Caco-2 (cell line): ENCODE results near the gene COL4A2. TPM values are rescaled to one million over a fixed set of nuclear protein-coding genes. Genes with fewer than 3 reads are reported as not detected.

Experiments used
- BruUV-seq: library from RNA; stranded (reverse); fragments of 400-500 nt; replicated peaks from 2 replicates; lab custom pipeline; 2021; lab: Mats Ljungman, UMichigan
- CTCF ChIA-PET: fragments of 300-600 bp; sonication (Branson Sonifier 250); formaldehyde crosslinking; loops from one replicate; lab custom pipeline; 2022; ENCODE audit warnings: antibody characterized with exemption; lab: Charles Lee
- POLR2A ChIA-PET: fragments of 300-600 bp; sonication (Branson Sonifier 250); formaldehyde crosslinking; loops from one replicate; lab custom pipeline; 2022; ENCODE audit warnings: antibody characterized with exemption; lab: Charles Lee
- DNase-seq, 2 experiments: peaks; one replicate each; pipeline versions ENCODE4 v3.0.0 to v3.0.0-alpha.2; 2020 to 2022
- H3K27me3 ChIP-seq: replicated peaks from 2 replicates; pipeline ENCODE4 v1.6.0; 2011; ENCODE audit warnings: low read length; ENCODE audit not compliant: control insufficient read depth, insufficient read depth
- H3K36me3 ChIP-seq: 2 replicates; pipeline ENCODE4 v1.5.1; 2011; ENCODE audit warnings: low read length; ENCODE audit not compliant: control insufficient read depth, insufficient read depth
- H3K4me1 ChIP-seq: fragments of 250-450 bp; sonication (Bioruptor Pico); 2 replicates; pipeline ENCODE4 v1.5.1; 2020; ENCODE audit warnings: mild to moderate bottlenecking
- H3K4me3 ChIP-seq: 2 replicates; pipeline ENCODE4 v1.5.1; 2011; ENCODE audit warnings: low read depth, mild to moderate bottlenecking, control low read depth, low read length
- H3K9me3 ChIP-seq: fragments of 250-450 bp; sonication (Bioruptor Pico); 2 replicates; pipeline ENCODE4 v1.5.1; 2020; ENCODE audit warnings: mild to moderate bottlenecking, moderate library complexity
- H3K27ac Mint-ChIP-seq: one replicate; pipeline ENCODE4 v1.8.0; 2022; ENCODE audit warnings: mixed read lengths; ENCODE audit not compliant: unreplicated experiment
- H3K27me3 Mint-ChIP-seq: one replicate; pipeline ENCODE4 v1.8.0; 2022; ENCODE audit warnings: mixed read lengths; ENCODE audit not compliant: insufficient read depth, unreplicated experiment
- H3K36me3 Mint-ChIP-seq: one replicate; pipeline ENCODE4 v1.8.0; 2022; ENCODE audit warnings: mild to moderate bottlenecking, mixed read lengths; ENCODE audit not compliant: insufficient read depth, unreplicated experiment
- H3K4me1 Mint-ChIP-seq: one replicate; pipeline ENCODE4 v1.8.0; 2022; ENCODE audit warnings: low read depth, mixed read lengths; ENCODE audit not compliant: unreplicated experiment
- H3K4me3 Mint-ChIP-seq: one replicate; pipeline ENCODE4 v1.8.0; 2022; ENCODE audit warnings: mild to moderate bottlenecking, moderate library complexity, mixed read lengths; ENCODE audit not compliant: unreplicated experiment
- H3K9me3 Mint-ChIP-seq: one replicate; pipeline ENCODE4 v1.8.0; 2022; ENCODE audit warnings: mixed read lengths; ENCODE audit not compliant: unreplicated experiment
- CTCF ChIP-seq, 2 experiments: fragments of 200-600 bp in 1 of 2; IDR thresholded peaks; 1 replicate in 1 of 2; 2 replicates in 1 of 2; pipeline versions ENCODE4 v1.5.1 to v1.8.0; 2011 to 2022; ENCODE audit warnings: antibody characterized with exemption in 1 of 2, control low read depth in 1 of 2, inconsistent platforms in 1 of 2, low read depth in 1 of 2, low read length in 1 of 2, mild to moderate bottlenecking in 1 of 2, moderate library complexity in 1 of 2; ENCODE audit not compliant: insufficient read depth in 1 of 2, severe bottlenecking in 1 of 2, unreplicated experiment in 1 of 2
- intact Hi-C: fragments of 100-400 bp; cut with micrococcal nuclease; formaldehyde crosslinking; loops from one replicate; pipeline ENCODE4 v1.10.0; 2022; ENCODE audit not compliant: unreplicated experiment
- total RNA-seq: library from RNA; stranded (reverse); gene quantifications from 2 replicates; pipeline ENCODE4 v1.2.3, GENCODE V29; 2022

Gene COL4A2
- total RNA-seq, 1 experiment from 2014 or later, result 19.2 TPM

DNA sequence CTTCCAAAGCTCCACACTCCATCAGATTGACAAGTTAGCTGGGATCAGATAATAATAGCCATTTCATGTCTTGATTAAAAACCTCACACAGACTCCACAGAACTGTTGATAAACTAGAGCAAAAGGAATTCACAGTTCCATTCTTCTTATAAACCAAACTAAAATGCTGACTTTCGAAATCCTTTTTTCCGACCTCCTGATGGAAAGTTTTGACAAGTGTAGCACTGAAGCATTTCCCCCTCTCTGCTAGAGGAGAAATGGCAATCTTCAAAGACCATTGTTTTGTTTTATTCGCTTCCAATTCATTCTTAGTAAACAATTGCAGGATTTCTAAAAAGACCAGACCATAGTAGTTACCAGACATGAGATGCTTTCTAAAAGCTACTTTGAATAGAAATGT lies 58.8 kb downstream of the COL4A2 start:
- intact Hi-C loops, result no loop called here
- ChIA-PET POLR2A (no interaction called here), CTCF (no interaction called here)
- no peaks in the 10 kb centered on the region for H3K27me3 ChIP-seq
- no peaks in the 10 kb centered on the region for H3K9me3 ChIP-seq
- no peak overlapping the region for H3K4me3 ChIP-seq
- TF ChIP-seq CTCF (IDR thresholded peaks at IDR 0.05; ENCODE audit: insufficient read depth in 1 of 2, low read depth in 1 of 2, low read length in 1 of 2, severe bottlenecking in 1 of 2, unreplicated experiment in 1 of 2), result no peak
- Mint-ChIP-seq H3K27ac (no peak overlapping the region), H3K4me1 (peaks cover 11% of the 10 kb centered on the region), H3K4me3 (no peak overlapping the region), H3K9me3 (no peaks in the 10 kb centered on the region), H3K36me3 (no peaks in the 10 kb centered on the region), H3K27me3 (no peaks in the 10 kb centered on the region)
- no peak for DNase-seq
- BruUV-seq, result no TSS peak
- H3K4me1 ChIP-seq, result 0 out of 2 replicates have a peak, but pooled peaks cover 4% of the 10 kb centered on the region
- H3K36me3 ChIP-seq, result no peaks in the 10 kb centered on the region

DNA sequence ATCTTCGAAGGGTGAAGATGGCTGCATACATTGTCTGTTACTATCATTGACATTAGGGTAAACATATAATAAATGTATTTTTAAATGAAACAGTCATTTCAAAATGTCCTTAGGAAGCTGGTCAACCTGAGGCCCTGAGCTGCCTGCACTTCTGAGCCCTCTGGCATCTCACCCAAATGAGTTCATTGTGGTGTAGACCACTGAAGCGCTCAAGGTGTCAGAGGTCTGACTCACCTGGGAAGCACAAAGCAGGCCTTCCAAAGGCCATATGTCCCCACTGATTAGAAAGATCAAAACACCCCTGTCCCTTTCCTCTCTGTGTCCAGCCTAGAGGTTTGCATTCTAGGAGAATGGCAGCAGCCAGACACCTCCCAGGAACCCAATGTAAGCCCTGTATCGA lies 59.6 kb downstream of the COL4A2 start:
- H3K4me1 Mint-ChIP-seq, result peaks cover 11% of the 10 kb centered on the region
- POLR2A ChIA-PET, result no interaction called here
- Histone ChIP-seq H3K9me3 (no peaks in the 10 kb centered on the region), H3K27me3 (no peaks in the 10 kb centered on the region), H3K4me1 (0 out of 2 replicates have a peak, but pooled peaks cover 4% of the 10 kb centered on the region), H3K36me3 (no peaks in the 10 kb centered on the region), H3K4me3 (no peak overlapping the region)
- intact Hi-C loops, result no loop called here
- H3K27ac Mint-ChIP-seq, result no peak overlapping the region
- no TSS peak for BruUV-seq
- no peaks in the 10 kb centered on the region for H3K27me3 Mint-ChIP-seq
- no peak for TF ChIP-seq CTCF (IDR thresholded peaks at IDR 0.05; ENCODE audit: insufficient read depth in 1 of 2, low read depth in 1 of 2, low read length in 1 of 2, severe bottlenecking in 1 of 2, unreplicated experiment in 1 of 2)
- no peaks in the 10 kb centered on the region for H3K36me3 Mint-ChIP-seq
- no peak overlapping the region for H3K4me3 Mint-ChIP-seq
- no peaks in the 10 kb centered on the region for H3K9me3 Mint-ChIP-seq
- DNase-seq, result no peak
- CTCF ChIA-PET, result no interaction called here

GRCh38 chr13:110367620-110368019 lies 60.5 kb downstream of the COL4A2 start:
- no peak for DNase-seq
- no TSS peak for BruUV-seq
- H3K27me3 Mint-ChIP-seq, result no peaks in the 10 kb centered on the region
- no peaks in the 10 kb centered on the region for H3K27me3 ChIP-seq
- no peak overlapping the region for H3K4me3 Mint-ChIP-seq
- intact Hi-C loops, result no loop called here
- CTCF ChIA-PET, result no interaction called here
- H3K27ac Mint-ChIP-seq, result no peak overlapping the region
- no peaks in the 10 kb centered on the region for H3K9me3 Mint-ChIP-seq
- no peaks in the 10 kb centered on the region for H3K36me3 ChIP-seq
- no peaks in the 10 kb centered on the region for H3K9me3 ChIP-seq
- H3K4me1 ChIP-seq, result 0 out of 2 replicates have a peak, but pooled peaks cover 4% of the 10 kb centered on the region
- TF ChIP-seq CTCF (IDR thresholded peaks at IDR 0.05; ENCODE audit: insufficient read depth in 1 of 2, low read depth in 1 of 2, low read length in 1 of 2, severe bottlenecking in 1 of 2, unreplicated experiment in 1 of 2), result no peak
- H3K4me1 Mint-ChIP-seq, result peaks cover 11% of the 10 kb centered on the region
- no peak overlapping the region for H3K4me3 ChIP-seq
- no peaks in the 10 kb centered on the region for H3K36me3 Mint-ChIP-seq
- POLR2A ChIA-PET, result no interaction called here
